Stimulated activated CD8-positive, alpha-beta memory T cell treated with anti-CD3 and anti-CD28 coated beads, Interleukin-12 subunit alpha, Interleukin-12 subunit beta, amount 100 ng/mL, for 24 hours (primary cell): Measurements from ENCODE around the gene CYP3A5.
"Not testable (repeated sequence)": the region's sequence is repeated elsewhere in the genome, so short reads cannot be mapped to it uniquely, and the experiment has no call there.

Experiments
- DNase-seq: peaks from one replicate; pipeline ENCODE4 v3.0.0-alpha.2; 2020; ENCODE audit errors: extremely low read depth

Gene CYP3A5

DNA sequence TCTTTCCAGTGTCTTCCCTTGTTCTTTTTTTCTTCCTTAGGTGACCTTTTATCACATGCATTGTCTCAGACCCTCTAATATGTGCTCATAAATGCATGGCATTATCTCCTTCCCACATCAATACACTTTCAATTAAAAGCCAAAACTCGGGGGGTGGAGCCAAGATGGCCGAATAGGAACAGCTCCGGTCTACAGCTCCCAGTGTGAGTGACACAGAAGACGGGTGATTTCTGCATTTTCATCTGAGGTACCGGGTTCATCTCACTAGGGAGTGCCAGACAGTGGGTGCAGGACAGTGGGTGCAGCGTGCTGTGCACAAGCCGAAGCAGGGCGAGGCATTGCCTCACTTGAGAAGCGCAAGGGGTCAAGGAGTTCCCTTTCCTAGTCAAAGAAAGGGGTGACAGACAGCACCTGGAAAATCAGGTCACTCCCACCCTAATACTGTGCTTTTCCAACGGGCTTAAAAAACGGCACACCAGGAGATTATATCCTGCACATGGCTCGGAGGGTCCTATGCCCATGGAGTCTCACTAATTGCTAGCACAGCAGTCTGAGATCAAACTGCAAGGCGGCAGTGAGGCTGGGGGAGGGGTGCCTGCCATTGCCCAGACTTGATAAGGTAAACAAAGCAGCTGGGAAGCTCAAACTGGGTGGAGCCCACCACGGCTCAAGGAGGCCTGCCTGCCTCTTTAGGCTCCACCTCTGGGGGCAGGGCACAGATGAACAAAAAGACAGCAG, 6.2 kb upstream of the CYP3A5 start:
- DNase-seq = not testable (repeated sequence)

DNA sequence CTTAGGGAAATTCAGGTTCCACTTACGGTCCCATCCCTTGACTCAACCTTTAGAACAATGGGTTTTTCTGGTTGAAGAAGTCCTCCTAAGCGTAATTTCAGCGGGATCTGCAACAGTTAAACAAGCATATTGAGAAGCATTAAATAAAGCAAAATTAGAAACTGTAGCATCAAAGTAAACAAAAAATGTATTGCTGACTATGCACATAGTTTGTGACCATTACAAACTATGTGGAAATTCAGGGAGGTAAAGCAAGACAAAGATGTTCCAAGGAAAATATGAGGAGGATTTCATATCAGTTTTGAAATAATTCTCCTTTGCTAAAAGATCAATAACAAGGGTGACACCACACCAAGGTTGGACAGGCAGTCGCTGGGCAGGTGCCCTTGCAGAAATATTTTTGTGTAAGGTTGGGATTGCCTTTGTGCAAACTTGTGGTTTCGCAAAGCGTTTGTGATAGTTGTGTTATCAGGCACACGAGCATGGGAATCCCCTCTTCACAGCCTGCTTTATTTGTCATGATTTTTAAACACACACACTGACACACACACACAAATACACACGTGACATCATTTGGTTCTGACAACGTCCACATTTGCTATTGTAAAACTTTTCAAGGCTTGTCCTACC, 5.4 kb upstream of the CYP3A5 start:
- no peak for DNase-seq

DNA sequence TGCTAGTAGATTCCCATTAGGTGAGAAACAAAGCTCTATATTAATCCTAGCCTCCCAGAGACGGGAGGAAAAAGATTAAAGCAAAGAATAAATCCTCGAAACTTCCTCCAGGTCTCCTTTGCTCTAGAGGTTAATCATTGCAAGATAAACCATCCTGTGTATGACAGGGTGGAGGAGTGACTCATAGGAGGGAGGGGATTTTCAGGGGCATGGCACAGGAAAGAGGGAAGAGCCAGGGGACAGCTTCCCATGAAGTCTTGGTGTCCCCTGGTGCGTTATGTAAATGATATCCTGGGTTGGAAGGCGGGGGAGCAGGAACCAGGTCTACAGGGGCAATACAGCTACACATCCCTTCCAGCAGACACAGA, 780 bp downstream of the CYP3A5 start:
- DNase-seq = no peak

DNA sequence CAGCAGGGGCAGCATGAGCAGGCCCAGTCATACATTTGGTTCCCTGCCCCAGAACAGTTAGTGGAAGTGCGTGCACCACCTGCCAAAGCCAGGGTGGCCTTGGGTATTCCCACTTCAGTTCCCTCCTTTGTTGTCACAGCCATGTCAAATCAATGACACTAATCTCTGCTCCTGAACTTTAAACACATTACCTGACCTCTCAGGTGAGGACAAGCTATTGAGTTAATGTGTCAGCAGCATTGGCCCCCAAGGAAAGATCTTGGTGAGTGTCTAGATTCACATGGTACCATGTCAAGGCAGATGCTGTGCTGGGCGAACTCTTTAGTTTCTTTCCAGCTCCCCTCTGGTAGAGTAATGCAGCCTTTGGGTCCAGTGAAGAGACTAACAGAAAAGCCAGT, 2.1 kb downstream of the CYP3A5 start:
- no peak for DNase-seq

DNA sequence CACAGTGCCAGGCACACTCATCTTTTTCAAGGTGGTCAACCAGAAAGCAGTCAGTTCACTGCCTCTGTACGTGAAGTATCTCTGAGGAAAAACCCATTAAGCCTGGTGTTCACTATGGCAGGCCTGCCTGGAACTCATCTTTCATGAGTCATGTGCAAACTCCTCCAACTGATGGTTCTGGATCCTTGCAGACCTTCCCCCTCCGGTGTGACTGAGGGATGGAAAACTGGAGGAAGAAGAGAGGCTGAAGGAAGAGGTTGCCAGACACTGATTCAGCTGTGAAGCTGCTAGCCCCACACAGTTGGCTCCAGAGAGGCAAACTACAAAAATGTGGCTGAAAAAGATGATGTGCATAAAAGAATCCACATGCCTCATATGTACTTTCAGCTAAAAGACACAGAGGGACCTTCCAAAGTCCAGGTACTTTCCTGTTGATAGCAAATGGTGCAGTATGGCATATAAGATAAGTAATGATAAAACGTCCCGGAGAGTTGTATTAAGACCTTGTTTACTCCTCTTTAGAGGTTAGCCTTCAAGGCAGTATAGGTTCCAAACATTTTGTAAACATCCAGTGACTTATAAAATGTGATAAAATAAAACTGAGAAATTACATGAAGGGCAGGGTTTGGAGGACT, 2.7 kb downstream of the CYP3A5 start:
- no peak for DNase-seq

DNA sequence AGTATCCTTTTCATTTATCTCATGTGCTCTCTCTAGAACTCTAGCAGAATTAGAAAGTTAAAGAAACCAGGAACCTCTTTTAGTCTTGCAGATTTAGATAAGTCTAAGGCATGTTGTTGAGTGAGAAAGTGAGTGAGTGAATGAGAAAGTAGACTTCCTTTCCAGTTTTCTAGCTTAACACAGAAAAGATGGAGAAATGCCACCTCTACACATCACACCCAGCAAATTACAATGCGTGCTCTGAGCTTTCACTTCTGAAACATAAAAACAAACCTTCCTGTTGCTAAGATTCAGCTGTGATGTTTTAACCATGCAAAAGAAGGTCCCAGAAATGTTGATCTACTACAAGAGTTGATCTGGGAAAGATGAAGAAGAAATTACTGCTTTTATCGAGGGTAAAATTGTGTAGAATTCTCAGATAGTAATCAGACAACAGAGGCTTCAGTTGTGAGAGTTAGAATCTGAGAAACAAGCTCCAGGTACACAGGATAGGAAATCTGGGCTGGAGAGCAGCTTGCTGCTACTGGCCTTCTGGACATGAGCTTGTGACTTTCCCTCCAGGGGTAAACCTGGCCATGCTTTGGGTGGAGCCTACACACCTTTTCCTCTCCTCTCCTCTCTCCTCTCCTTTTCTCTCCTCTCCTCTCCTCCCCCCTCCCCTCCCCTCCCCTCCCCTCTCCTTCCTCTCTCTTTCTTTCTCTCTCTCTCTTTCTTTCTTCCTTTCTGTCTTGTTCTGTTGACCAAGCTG, 4.6 kb downstream of the CYP3A5 start:
- DNase-seq = no peak

DNA sequence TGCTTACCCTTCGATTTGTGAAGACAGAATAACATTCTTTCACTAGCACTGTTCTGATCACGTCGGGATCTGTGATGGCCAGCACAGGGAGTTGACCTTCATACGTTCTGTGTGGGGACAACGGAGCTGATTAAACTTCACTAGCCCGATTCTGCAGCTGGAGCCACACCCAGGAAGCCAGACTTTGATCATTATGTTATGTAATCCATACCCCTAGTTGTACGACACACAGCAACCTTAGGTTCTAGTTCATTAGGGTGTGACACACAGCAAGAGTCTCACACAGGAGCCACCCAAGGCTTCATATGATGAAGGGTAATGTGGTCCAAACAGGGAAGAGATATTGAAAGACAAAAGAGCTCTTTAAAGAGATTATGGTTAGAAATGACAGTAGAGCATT, 7.2 kb downstream of the CYP3A5 start:
- no peak for DNase-seq

DNA sequence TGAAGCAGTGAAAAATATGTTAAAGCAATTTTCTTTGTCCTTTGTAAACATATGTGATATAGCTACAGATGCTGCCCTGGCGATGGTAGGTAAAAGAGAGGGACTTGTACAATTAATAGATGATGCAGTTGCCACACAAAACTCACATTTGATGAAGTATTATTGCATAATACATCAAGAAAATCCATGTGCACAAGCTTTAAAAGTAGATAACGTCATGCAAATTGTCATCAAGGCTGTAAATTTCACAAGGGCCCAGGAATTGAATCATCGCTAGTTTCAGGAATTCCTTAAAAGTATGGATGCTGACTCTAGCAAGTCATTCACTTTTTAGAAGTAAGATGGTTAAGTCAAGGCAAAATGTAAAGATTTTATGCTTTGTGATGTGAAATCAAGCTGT, 10.0 kb downstream of the CYP3A5 start:
- DNase-seq = no peak

DNA sequence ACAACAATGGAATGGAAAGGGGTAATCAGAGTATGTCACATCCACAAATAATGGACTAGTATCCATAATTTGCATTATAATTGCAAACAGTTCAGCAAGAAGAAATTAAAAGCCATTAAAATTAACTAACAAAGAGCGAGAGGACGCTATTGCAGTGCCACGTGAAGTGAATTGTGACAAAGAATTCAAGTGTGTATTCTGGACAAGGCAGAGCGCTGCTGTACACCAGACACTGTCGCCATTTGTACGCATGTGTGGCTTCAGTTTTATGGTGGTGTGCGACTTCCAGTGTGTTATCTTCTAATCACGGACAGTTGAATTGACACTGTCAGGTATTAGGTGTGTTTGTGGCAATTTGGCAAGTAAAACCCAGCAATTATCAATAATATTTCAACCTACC, 11.3 kb downstream of the CYP3A5 start:
- DNase-seq = no peak

DNA sequence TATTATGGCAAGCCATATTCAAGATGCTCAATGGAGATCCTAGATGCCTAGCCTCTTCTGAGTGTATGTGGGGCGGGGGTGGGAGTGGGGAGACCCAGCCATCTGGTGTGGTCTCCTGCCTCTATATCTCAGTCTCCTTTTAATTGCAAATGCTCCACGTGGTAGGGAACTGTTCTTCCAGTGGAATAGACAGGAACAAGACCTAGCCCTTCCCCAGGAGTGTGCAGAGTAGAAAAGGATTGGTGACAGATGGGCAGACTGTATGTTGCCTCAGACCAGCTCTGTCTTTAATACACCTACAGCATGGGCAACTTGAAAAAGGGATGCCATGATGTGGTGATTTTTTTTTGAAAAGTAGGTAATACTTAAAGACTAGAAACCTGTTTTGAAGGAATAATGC, 12.6 kb downstream of the CYP3A5 start:
- DNase-seq = no peak

DNA sequence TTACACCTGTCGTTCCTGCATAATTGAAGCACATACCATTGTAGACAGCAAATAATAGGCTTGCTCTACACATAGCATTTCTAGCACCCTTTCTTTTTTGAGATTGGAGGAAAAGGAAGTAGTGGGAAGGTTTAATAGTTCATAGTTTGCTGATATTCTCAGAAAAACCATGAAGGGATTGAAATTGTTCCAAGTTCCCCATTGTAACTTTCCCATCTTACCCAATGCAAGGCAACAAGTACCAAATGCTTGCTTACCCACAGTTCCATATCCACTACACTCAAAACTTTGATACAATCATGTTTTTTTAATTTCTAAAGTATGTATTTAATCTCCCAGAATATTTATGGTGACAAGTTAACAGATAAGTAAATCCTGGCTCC, 13.8 kb downstream of the CYP3A5 start:
- no peak for DNase-seq

DNA sequence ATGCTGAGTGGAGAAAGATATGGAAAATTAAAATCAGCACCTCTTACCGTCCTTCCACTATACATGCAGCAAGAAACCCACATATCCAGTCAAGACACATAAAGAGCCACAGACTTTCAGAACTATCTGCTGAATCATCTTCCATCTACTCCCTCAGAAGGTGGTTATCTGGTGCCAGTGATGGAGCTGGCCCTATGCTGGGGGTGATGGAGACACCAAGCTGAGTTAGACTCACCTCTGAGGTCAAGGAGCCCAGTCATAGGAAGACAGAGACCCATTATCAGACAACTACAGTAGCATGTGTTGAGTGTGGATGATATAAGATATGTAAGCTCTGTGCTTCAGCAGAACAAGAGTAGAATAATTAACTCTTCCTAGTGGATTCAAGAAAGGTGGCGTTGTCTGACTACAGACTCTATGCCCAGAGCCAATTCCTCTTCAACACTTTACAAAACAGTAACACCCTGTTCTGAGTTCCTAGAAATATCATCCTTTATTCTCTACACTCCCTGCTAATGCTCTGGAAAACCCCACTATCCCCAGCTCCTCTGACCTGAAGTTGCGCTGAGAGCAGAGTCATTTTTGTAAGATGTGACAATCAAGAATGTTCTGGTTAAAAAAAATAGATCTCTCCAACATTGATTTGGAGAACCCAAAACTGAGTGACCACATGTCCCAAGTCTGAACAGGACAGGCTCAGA, 14.3 kb downstream of the CYP3A5 start:
- no peak for DNase-seq

DNA sequence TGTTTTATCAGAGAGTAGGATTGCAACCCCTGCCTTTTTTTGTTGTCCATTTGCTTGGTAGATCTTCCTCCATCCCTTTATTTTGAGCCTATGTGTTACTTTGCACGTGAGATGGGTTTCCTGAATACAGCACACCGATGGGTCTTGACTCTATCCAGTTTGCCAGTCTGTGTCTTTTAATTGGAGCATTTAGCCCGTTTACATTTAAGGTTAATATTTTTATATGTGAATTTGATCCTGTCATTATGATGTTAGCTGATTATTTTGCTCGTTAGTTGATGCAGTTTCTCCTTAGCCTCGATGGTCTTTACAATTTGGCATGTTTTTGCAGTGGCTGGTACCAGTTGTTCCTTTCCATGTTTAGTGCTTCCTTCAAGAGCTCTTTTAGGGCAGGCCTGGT, 21.9 kb downstream of the CYP3A5 start:
- DNase-seq = not testable (repeated sequence)

DNA sequence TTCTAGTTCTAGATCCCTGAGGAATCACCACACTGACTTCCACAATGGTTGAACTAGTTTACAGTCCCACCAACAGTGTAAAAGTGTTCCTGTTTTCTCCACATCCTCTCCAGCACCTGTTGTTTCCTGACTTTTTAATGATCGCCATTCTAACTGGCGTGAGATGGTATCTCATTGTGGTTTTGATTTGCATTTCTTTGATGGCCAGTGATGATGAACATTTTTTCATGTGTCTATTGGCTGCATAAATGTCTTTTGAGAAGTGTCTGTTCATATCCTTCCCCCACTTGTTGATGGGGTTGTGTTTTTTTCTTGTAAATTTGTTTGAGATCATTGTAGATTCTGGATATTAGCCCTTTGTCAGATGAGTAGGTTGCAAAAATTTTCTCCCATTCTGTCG, 25.2 kb downstream of the CYP3A5 start:
- DNase-seq = not testable (repeated sequence)

DNA sequence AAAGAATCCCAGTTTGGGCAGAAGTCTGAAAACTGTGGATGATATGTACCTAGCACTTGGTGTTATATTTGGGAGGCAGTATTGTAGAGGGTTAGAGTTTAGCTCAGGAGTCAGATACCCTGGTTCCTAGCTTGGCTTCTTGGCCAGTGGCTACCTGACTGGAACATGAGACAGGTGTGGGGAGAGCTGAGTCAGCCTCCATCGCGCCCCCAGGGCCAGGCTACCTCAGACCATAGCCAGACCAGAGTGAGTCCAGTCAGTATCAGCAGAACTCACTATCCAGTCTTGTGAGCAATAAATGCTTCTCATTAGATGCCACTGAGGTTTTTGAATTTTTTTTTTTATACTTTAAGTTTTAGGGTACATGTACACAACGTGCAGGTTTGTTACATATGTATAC, 26.0 kb downstream of the CYP3A5 start:
- no peak for DNase-seq

DNA sequence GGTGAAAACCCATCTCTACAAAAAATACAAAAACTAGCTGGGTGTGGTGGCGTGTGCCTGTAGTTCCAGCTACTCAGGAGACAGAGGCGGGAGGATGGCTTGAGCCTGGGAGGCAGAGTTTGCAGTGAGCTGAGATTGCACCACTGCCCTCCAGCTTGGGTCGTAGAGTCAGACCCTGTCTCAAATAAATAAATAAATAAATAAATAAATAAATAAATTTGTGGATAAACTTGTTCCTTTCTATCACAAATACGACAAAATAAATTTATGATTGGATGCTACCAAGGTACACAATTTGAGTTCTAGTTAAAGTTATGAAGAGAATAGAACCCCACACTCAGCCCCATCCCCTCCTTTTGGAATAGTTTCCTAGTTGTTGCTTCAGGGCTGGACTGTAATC, 26.5 kb downstream of the CYP3A5 start:
- DNase-seq = not testable (repeated sequence)

DNA sequence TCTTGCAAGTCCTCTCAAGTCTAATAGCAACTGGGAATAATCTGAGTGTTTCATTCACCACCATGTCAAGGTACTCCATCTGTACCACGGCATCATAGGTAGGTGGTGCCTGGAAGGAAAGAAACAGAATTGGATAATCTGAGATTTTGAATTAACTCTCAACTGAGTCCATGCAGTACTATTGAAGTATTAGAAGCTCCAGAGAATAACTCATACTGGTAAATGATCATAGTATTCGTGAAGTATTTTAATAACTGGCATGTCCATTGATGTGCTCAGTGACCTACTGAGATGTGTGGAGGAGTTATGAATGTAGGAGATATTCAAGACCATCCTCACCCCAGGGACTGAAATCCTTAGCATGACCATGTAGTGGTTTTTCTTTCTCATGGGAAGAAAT, 27.1 kb downstream of the CYP3A5 start:
- DNase-seq = no peak

DNA sequence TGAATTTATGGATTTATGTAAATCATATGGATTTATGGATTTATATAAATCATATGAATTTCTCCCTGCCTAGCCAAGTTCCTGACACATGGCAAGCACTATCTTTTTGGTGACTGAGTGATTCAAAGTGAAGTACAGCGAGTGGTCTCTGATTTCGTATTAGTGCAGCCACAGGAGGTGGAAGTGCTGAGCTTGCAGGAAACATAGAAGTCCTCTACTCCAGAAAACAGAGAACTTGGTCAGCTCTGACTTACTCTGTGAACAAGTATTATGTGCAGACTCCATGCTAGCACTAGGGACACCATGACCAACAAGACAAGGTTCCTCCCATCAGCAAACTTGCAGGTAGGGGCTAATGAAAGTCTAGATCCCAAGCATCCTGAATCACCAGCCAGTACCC, 28.5 kb downstream of the CYP3A5 start:
- no peak for DNase-seq

DNA sequence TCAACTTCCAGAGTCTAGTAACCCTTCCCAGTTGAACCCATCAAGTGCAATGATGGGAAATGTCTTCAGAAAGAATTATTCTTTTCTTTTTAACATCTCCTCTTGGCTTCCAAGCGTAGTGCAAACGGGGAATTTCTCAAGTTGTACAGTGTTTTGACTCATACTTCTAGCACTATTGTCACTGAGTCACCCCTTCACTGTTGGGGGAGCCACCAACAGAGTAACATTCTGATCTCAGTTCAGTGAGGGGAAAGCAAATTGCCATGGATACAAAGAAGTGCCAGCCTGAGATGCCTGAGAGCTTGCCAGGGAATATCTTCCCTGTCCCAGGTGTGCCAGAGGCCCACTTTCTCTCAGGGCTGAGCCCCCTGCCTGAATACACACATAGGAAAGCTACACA, 31.0 kb downstream of the CYP3A5 start:
- DNase-seq = no peak

DNA sequence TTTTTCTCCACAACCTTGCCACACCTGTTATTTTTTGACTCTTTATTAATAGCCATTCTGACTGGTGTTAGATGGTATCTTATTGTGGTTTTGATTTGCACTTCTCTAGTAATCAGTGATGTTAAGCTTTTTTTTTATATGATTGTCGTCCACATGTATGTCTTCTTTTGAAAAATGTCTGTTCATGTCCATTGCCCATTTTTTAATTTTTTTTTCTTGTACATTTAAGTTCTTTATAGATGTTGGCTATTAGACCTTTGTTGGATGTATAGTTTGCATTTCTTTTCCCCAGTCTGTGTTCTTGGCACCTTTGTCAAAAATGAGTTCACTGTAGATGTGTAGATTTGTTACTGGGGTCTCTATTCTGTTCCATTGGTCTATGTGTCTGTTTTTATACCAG, 34.2 kb downstream of the CYP3A5 start:
- DNase-seq = no peak

DNA sequence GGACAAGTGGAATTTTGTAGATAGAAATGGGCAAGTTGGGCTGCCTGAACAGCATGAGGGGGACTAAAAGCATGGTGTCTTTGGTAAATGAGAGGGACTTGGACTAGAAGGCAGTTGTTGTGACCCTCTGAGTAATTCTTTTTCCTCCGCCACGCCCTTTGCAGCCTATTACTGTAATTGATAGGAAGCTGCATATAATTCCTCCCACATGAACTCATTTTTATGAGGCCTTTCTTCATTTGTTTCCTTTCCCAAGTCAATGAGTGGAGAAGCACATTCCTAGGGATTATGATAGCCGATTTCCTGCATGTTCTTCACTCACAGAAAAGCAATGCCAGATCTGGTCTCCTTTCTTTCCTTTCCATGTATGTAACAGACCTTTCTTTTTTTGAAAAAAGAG, 35.4 kb downstream of the CYP3A5 start:
- DNase-seq = no peak

DNA sequence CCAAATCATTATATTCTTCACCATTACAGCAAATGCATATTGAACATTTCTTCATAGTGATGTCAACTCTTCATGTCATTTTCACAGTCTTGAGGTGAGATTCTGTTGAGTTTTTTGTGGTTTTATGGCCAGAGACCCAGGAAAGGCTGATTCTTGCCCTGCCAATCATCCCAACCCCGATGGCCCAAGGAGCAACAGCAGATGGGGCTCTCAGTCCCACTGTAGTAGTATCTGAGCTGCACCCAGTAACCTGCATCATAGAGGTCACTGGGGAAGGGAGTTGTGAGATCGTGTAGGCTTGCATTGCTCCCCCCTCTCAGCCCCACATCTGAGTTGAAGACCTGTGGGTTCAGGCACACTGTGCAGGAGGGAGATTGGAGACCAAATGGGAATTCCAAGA, 36.3 kb downstream of the CYP3A5 start:
- no peak for DNase-seq
